IPS-11a (cell line): ENCODE measurements around the gene HAL.

Experiments used
- H3K4me3 ChIP-seq: one replicate; pipeline ENCODE4 v1.5.1; 2013; ENCODE audit warnings: low read depth, low read length, control low read depth

Gene HAL

DNA sequence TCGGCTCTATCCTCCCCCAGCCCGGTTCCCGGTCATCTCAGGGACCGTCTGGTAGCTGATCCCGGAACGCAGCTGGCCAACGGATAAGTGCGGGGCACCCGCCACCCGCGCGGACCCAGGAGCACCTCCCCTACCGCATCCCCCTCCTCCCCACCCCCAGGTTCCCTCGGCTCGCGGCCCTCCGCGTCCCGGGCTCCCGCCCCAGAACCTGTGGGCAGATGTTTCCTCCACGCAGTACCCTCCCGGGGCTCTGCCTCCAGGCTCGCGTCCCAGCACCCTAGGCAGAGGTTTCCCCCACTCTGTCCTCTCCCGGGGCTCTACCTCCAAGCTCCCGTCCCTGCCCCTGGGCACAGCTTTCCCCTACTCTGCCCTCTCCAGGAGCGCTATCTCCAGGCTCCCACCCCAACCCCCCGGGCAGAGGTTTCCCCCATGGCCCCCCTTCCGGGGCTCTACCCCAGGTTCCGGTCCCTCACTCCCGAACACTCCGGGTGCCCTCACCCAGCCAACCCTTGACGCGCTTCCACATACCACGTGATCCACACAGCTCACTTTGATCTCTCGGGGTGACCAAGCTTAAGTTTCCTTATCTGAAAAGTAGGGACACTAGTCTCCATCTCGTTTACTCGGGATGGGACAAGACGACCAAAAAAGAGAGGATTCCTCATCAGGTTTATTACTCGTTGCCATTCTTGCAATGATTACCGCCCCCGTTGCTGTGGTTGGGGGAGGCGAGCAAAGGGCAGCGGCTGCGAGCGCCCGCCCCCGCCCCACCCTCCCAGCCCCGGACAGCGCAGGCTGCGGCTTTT lies 53.4 kb downstream of the HAL start, which contains the start of gene CCDC38:
TSS of gene CCDC38 (minus strand) at position 91 of the 806 bp plus-strand sequence. CDS start 6,105 bp downstream, outside the sequence.
- H3K4me3 ChIP-seq, result peak within 1 kb of the TSS; percentile 81

DNA sequence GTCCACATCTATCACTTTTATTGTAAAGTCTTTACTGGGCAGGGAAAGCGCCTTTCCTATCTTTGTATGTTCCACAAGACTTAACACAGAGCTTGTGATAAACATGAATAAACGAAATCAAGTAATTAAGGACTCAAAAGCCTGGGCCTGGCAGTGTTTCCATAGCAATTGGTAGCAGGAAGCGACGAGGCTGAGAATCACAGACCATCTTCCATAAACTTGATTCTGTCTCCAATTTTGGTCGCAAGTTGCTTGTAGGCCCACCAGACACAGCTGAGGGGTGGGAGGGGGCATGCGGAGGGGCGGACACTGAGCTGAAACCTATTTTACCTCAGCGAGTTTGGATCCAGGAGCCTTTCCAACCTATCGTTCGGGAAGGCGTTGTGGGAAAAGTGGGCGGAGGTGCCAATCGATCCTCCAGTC lies 54.0 kb downstream of the HAL start:
- H3K4me3 ChIP-seq, result peak overlapping the region; percentile 81

DNA sequence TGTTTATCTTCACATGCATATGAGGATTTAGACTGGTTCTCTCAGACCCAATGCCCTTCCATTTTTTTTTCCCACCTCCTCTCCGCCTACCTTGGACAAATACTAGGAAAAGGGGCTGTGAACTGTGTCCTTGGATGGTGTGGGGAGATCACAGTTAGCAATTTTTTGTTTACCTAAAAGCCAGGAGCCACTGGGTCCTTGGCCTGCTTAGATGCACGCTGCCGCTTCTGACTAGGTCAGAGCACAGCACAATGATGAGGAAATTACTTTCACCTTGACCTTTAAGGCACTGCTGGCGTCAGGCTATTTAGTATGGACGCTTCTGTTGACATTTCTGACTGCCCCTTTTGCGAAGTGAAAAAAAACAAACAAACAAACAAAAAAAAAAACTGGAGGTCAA lies 55.6 kb downstream of the HAL start:
- H3K4me3 ChIP-seq, result no peak overlapping the region
